ENCODE measurements around the gene TMEM247.

- TF ChIP-seq POLR2A (IDR thresholded peaks at IDR 0.05) (no peak), CTCF (IDR thresholded peaks at IDR 0.05) (no peak)
Observed at GRCh38 chr2:46495231-46496030, 16.1 kb downstream of the TMEM247 start.
